Superior temporal gyrus (tissue), 1 donor: ENCODE results near the gene MAZ.

Experiments
- DNase-seq: peaks from one replicate; pipeline ENCODE4 v3.0.0-alpha.2; 2016; ENCODE audit errors: extremely low spot score

Gene MAZ

GRCh38 chr16:29857133-29857760 is 50.9 kb downstream of the MAZ start:
- DNase-seq = peak; percentile 30

GRCh38 chr16:29858149-29858849 is 52.0 kb downstream of the MAZ start:
- DNase-seq = no peak

GRCh38 chr16:29858974-29859373 is 52.6 kb downstream of the MAZ start:
- DNase-seq = no peak

GRCh38 chr16:29860218-29860617 is 53.9 kb downstream of the MAZ start:
- DNase-seq = no peak
